BE2C (cell line): ENCODE results near the gene ENOPH1.
"Not testable (repeated sequence)": the region's sequence is repeated elsewhere in the genome, so short reads cannot be mapped to it uniquely, and the experiment has no call there.

Experiments used
- DNase-seq: peaks from one replicate; pipeline ENCODE4 v3.0.0-alpha.2; 2020
- H3K27me3 ChIP-seq: fragments of 250-450 bp; sonication (Bioruptor Pico); 2 replicates; pipeline ENCODE4 v1.5.1; 2020; ENCODE audit warnings: mild to moderate bottlenecking
- H3K36me3 ChIP-seq: fragments of 250-450 bp; sonication (Bioruptor Pico); 2 replicates; pipeline ENCODE4 v1.5.1; 2020; ENCODE audit warnings: mild to moderate bottlenecking
- H3K4me1 ChIP-seq: fragments of 250-450 bp; sonication (Bioruptor Pico); 2 replicates; pipeline ENCODE4 v1.5.1; 2020
- H3K4me3 ChIP-seq: 2 replicates; pipeline ENCODE4 v1.5.1; 2011; ENCODE audit warnings: low read depth, low read length
- H3K9me3 ChIP-seq: fragments of 250-450 bp; sonication (Bioruptor Pico); 2 replicates; pipeline ENCODE4 v1.5.1; 2020
- CTCF ChIP-seq: IDR thresholded peaks from 2 replicates; pipeline ENCODE4 v1.5.1; 2012; ENCODE audit warnings: mild to moderate bottlenecking, low read depth, low read length

The ENOPH1 gene

DNA sequence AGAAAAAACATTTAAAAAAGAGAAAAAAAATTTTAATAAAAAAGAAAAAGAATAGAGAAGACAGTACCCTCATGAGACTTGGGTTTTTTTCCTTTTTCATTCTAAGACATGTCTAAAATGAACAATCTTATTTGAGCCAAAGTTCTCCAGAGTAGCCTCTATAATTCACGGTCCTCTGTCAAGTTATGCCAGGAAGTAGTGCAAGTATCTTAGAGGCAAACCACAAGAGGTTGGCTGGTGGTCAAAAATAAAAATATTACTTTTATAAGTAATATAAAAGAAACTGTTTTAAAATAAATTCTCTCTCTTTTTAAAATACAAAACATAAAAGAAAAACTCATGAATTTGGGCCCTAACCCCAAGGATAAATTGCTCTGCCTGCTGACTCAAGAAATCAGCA is 26.7 kb upstream of the ENOPH1 start:
- no peak for TF ChIP-seq CTCF
- Histone ChIP-seq H3K9me3 (no peaks in the 10 kb centered on the region), H3K36me3 (no peaks in the 10 kb centered on the region), H3K27me3 (no peaks in the 10 kb centered on the region), H3K4me1 (no peaks in the 10 kb centered on the region), H3K4me3 (no peak overlapping the region)
- no peak for DNase-seq

DNA sequence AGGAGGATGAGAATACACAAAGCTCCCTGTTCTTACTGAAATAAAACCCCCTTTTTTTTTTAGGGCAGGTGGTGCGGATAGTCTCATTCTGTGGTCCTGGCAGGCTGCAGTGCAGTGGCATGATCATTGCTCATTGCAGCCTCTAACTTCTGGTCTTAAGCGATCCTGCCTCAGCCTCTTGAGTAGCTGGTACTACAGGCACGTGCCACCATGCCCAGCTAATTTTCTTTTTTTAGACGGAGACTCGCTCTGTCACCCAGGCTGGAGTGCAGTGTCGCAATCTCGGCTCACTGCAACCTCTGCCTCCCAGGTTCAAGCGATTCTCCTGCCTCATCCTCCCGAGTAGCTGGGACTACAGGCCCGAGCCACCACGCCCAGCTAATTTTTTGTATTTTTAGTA is 15.3 kb upstream of the ENOPH1 start:
- H3K36me3 ChIP-seq, DNase-seq, H3K9me3 ChIP-seq, H3K4me1 ChIP-seq, H3K4me3 ChIP-seq: not testable (repeated sequence)
- peaks cover 11% of the 10 kb centered on the region; the same call in 1 of the 2 replicates for H3K27me3 ChIP-seq

- Histone ChIP-seq H3K27me3 (peaks cover 11% of the 10 kb centered on the region; the same call in 1 of the 2 replicates), H3K4me1 (no peaks in the 10 kb centered on the region), H3K36me3 (no peaks in the 10 kb centered on the region), H3K9me3 (peaks cover 5% of the 10 kb centered on the region), H3K4me3 (no peak overlapping the region)
- no peak for DNase-seq
- TF ChIP-seq CTCF, result no peak
Measured at GRCh38 chr4:82415922-82416365, 14.4 kb upstream of the ENOPH1 start.

DNA sequence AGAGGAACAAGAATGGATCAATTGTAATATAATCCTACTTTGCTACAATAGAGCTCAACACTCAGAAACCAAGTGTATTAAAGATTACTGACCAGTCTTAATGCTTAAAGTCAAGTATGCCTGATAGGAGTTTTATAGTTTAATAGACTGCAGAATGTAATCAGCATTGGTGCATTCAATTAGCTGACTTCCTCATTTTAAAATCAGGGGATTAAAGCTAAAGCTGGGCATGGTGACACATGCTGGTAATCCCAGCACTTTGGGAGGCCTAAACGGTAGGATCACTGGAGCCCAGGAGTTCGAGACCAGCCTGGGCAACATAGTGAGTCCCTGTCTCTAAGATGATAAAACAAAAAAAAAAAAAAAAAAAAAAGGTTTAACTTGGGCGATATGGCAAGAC is 10.9 kb upstream of the ENOPH1 start:
- TF ChIP-seq CTCF, result no peak
- DNase-seq, result no peak

DNA sequence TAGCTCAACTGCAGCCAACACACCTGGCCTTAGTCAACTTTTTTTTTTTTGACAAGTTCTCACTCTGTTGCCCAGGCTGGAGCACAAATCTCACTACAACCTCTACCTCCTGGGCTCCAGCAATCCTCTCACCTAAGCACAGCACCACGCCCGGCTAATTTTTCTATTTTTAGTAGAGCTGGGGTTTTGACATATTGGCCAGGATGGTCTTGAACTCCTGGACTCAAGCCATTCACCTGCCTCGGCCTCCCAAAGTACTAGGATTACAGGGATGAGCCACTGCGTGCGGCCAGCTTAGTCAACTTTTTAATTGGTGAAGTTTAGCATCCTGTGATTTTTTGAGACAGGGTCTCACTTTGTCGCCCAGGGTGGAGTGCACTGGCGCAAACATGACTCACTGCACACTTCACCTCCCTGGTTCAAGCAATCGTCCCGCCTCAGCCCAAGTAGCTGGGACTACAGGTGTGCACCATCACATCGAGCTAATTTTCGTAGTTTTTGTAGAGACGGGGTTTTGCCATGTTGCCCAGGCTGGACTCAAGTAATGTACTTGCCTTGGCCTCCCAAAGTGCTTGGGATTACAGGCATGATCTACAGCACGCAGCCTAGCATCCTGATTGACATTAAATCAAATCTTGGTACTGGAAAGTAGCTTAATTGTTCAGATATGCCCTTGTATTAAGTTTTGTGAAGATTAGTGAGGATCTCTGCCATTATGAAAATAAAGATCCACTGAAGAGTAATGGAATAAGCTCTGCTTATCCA is 8.4 kb upstream of the ENOPH1 start:
- Histone ChIP-seq H3K9me3 (no peaks in the 10 kb centered on the region), H3K27me3 (peaks cover 7% of the 10 kb centered on the region; the same call in 1 of the 2 replicates), H3K36me3 (peaks cover 40% of the 10 kb centered on the region), H3K4me1 (no peaks in the 10 kb centered on the region; the same call in 1 of the 2 replicates), H3K4me3 (no peak overlapping the region)
- DNase-seq, result no peak
- no peak for TF ChIP-seq CTCF

More for the DNA sequence above, 10.9 kb upstream of the ENOPH1 start:
- Histone ChIP-seq H3K27me3 (peaks cover 15% of the 10 kb centered on the region), H3K36me3 (peaks cover 15% of the 10 kb centered on the region), H3K9me3 (peaks cover 5% of the 10 kb centered on the region), H3K4me3 (no peak overlapping the region), H3K4me1 (no peaks in the 10 kb centered on the region)

DNA sequence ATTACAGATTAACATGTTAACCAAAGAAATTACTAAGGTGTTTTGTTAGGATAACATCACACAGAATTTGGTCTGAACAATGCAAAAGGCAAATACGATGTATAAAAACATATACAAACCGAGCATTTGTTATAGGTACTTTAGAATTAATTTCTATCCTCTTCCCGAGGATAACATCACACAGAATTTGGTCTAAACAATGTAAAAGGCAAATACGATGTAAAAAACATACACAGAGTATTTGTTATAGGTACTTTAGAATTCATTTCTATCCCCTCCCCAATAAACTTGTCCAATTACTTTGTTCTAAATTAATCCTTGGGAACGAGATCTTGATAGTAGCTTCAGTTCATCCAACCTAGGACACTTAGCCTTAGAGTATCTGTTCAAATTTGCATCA is 7.8 kb upstream of the ENOPH1 start:
- Histone ChIP-seq H3K9me3 (no peaks in the 10 kb centered on the region), H3K36me3 (peaks cover 47% of the 10 kb centered on the region), H3K4me1 (no peaks in the 10 kb centered on the region; the same call in 1 of the 2 replicates), H3K4me3 (no peak overlapping the region), H3K27me3 (peaks cover 7% of the 10 kb centered on the region; the same call in 1 of the 2 replicates)
- no peak for TF ChIP-seq CTCF
- DNase-seq, result no peak
